ENCODE measurements around the gene TRIO.

TRIO gene

GRCh38 chr5:14506661-14507060 lies 363.5 kb downstream of the TRIO start:
- ChIA-PET POLR2A (no interaction called here), CTCF (no interaction called here)
- no peak for DNase-seq (ENCODE audit: extremely low spot score)
- no peak for TF ChIP-seq L3MBTL2 (conservative IDR thresholded peaks at IDR 0.05)
- TF ChIP-seq ZNF384 (IDR thresholded peaks at IDR 0.05): no peak
- no peak for TF ChIP-seq FOXA1 (IDR thresholded peaks at IDR 0.05)
- no peak for TF ChIP-seq PKNOX1 (IDR thresholded peaks at IDR 0.05)
- no peak for TF ChIP-seq HDGF (IDR thresholded peaks at IDR 0.05; ENCODE audit: borderline replicate concordance)
- TF ChIP-seq NFRKB (IDR thresholded peaks at IDR 0.05): no peak
- no peak for TF ChIP-seq FOXK2 (IDR thresholded peaks at IDR 0.05)
- no peak for TF ChIP-seq LEF1 (IDR thresholded peaks at IDR 0.05; ENCODE audit: borderline replicate concordance)
- TF ChIP-seq ELF4 (IDR thresholded peaks at IDR 0.05): no peak
- TF ChIP-seq CTBP1 (IDR thresholded peaks at IDR 0.05; ENCODE audit: borderline replicate concordance): no peak

DNA sequence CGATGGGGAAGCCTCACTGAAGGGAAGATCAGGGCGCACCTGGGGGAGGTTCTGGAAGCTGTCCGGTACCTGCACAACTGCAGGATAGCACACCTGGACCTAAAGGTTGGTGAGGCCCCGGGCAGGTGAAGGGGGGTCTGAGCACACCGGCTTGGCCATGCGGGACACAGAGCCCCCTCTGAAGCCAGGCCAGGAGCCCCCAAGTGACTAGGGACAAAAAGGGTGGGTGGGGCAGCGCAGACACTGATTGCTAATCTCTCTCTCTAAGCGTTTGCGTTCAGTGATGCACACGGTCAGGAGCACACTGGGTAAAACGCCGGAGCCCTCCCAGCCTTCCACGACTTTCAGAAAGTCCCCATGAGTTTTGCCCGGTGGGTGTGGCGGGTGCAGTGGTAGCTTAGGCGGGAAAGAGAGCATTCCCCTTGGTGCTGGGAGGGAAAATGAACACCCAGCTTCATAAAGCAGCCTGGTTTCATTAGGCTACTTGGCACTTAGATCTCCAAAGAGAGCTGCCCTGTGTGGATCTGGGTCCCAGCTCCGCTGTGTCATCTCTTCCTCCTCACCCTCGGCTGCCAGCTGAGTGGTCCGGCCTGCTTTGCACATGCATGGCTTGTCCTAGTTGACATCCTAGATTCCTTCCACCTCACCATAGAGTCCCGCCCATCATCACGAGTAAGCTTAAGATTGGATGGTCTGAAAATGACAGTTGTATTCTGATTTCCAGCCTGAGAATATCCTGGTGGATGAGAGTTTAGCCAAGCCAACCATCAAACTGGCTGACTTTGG lies 364.2 kb downstream of the TRIO start:
- POLR2A ChIA-PET: no interaction called here
- no peak for DNase-seq (ENCODE audit: extremely low spot score)
- CTCF ChIA-PET: interaction anchor here (0.6 kb wide), 1 partner anchor 114 kb away, joined by 4 read pairs; no protein-coding TSS in a partner anchor
- no peak for TF ChIP-seq FOXA1 (IDR thresholded peaks at IDR 0.05)
- no peak for TF ChIP-seq BHLHE40 (IDR thresholded peaks at IDR 0.05; ENCODE audit: borderline replicate concordance)
- TF ChIP-seq PKNOX1 (IDR thresholded peaks at IDR 0.05): no peak
- TF ChIP-seq TARDBP (IDR thresholded peaks at IDR 0.05): no peak
- no peak for TF ChIP-seq LEF1 (IDR thresholded peaks at IDR 0.05; ENCODE audit: borderline replicate concordance)
- no peak for TF ChIP-seq FOXM1 (IDR thresholded peaks at IDR 0.05; ENCODE audit: borderline replicate concordance)
- no peak for TF ChIP-seq FOXK2 (IDR thresholded peaks at IDR 0.05)
- no peak for TF ChIP-seq NFRKB (IDR thresholded peaks at IDR 0.05)

DNA sequence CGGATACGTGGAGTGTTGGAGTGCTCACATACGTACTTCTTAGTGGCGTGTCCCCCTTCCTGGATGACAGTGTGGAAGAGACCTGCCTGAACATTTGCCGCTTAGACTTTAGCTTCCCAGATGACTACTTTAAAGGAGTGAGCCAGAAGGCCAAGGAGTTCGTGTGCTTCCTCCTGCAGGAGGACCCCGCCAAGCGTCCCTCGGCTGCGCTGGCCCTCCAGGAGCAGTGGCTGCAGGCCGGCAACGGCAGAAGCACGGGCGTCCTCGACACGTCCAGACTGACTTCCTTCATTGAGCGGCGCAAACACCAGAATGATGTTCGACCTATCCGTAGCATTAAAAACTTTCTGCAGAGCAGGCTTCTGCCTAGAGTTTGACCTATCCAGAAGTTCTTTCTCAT lies 364.9 kb downstream of the TRIO start:
- CTCF ChIA-PET: interaction anchor here (0.6 kb wide), 1 partner anchor 115 kb away, joined by 4 read pairs; no protein-coding TSS in a partner anchor
- TF ChIP-seq TARDBP (IDR thresholded peaks at IDR 0.05): no peak
- TF ChIP-seq LEF1 (IDR thresholded peaks at IDR 0.05; ENCODE audit: borderline replicate concordance): no peak
- TF ChIP-seq ZNF384 (IDR thresholded peaks at IDR 0.05): no peak
- no peak for TF ChIP-seq ELF4 (IDR thresholded peaks at IDR 0.05)
- no peak for TF ChIP-seq FOXK2 (IDR thresholded peaks at IDR 0.05)
- TF ChIP-seq FOXA1 (IDR thresholded peaks at IDR 0.05): no peak
- TF ChIP-seq NFRKB (IDR thresholded peaks at IDR 0.05): no peak
- TF ChIP-seq SUZ12 (IDR thresholded peaks at IDR 0.05): no peak
- TF ChIP-seq BHLHE40 (IDR thresholded peaks at IDR 0.05; ENCODE audit: borderline replicate concordance): no peak
- TF ChIP-seq HDGF (IDR thresholded peaks at IDR 0.05; ENCODE audit: borderline replicate concordance): no peak
- TF ChIP-seq L3MBTL2 (conservative IDR thresholded peaks at IDR 0.05): no peak
- TF ChIP-seq SP1 (IDR thresholded peaks at IDR 0.05): no peak
- POLR2A ChIA-PET: no interaction called here
- DNase-seq (ENCODE audit: extremely low spot score): no peak

DNA sequence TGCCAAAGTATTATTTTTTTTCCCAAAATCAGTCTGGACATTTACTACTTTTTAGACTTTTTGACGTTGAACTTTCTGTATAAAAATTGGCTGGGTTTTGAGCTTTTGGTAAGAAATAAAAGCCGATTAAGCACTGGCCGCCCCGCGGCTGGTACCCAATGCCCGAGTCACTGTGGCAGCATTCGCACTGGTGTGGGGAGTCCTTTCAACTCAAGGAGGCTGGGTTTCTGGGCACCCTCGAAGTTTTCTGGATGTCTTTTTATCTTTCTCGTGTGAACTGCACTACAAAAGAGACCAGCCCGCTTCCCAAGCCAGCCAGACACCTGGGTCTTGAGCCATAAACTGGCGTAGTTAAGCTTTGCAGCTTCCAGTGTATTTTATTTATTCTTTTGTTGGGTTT lies 366.4 kb downstream of the TRIO start:
- no peak for DNase-seq (ENCODE audit: extremely low spot score)
- ChIA-PET CTCF (no interaction called here), POLR2A (no interaction called here)
- TF ChIP-seq SP1 (IDR thresholded peaks at IDR 0.05) (no peak), SUZ12 (IDR thresholded peaks at IDR 0.05) (no peak), FOXM1 (IDR thresholded peaks at IDR 0.05; ENCODE audit: borderline replicate concordance) (no peak), FOXK2 (IDR thresholded peaks at IDR 0.05) (no peak), BHLHE40 (IDR thresholded peaks at IDR 0.05; ENCODE audit: borderline replicate concordance) (no peak), NFRKB (IDR thresholded peaks at IDR 0.05) (no peak), LEF1 (IDR thresholded peaks at IDR 0.05; ENCODE audit: borderline replicate concordance) (no peak), ELF4 (IDR thresholded peaks at IDR 0.05) (no peak), FOXA1 (IDR thresholded peaks at IDR 0.05) (no peak), HDGF (IDR thresholded peaks at IDR 0.05; ENCODE audit: borderline replicate concordance) (no peak), L3MBTL2 (conservative IDR thresholded peaks at IDR 0.05) (no peak), ZNF384 (IDR thresholded peaks at IDR 0.05) (no peak), ARNT (IDR thresholded peaks at IDR 0.05) (no peak), CTBP1 (IDR thresholded peaks at IDR 0.05; ENCODE audit: borderline replicate concordance) (no peak), PKNOX1 (IDR thresholded peaks at IDR 0.05) (no peak)

GRCh38 chr5:14510156-14510734 lies 367.1 kb downstream of the TRIO start:
- TF ChIP-seq PKNOX1 (IDR thresholded peaks at IDR 0.05) (no peak), BHLHE40 (IDR thresholded peaks at IDR 0.05; ENCODE audit: borderline replicate concordance) (no peak), LEF1 (IDR thresholded peaks at IDR 0.05; ENCODE audit: borderline replicate concordance) (no peak), HDGF (IDR thresholded peaks at IDR 0.05; ENCODE audit: borderline replicate concordance) (no peak), TARDBP (IDR thresholded peaks at IDR 0.05) (no peak), SUZ12 (IDR thresholded peaks at IDR 0.05) (no peak), ELF4 (IDR thresholded peaks at IDR 0.05) (no peak), SP1 (IDR thresholded peaks at IDR 0.05) (no peak)
- ChIA-PET CTCF (no interaction called here), POLR2A (no interaction called here)
- no peak for DNase-seq (ENCODE audit: extremely low spot score)
